GM15510 (cell line): ENCODE results near the gene DAPK2.

Experiments
- POLR2A ChIP-seq: IDR thresholded peaks from 3 replicates; pipeline ENCODE4 v1.6.1; 2011; ENCODE audit warnings: borderline replicate concordance; ENCODE audit not compliant: insufficient read length; ENCODE audit errors: extremely low read depth

Gene DAPK2

GRCh38 chr15:63876085-63876662, 170.1 kb downstream of the DAPK2 start:
- TF ChIP-seq POLR2A, result no peak

- TF ChIP-seq POLR2A, result no peak
Measured at GRCh38 chr15:63874616-63875015, 171.7 kb downstream of the DAPK2 start.

- no peak for TF ChIP-seq POLR2A
Measured at GRCh38 chr15:63872759-63873510, 173.3 kb downstream of the DAPK2 start.

- no peak for TF ChIP-seq POLR2A
Measured at GRCh38 chr15:63870487-63871209, 175.6 kb downstream of the DAPK2 start.

- no peak for TF ChIP-seq POLR2A
Measured at GRCh38 chr15:63870043-63870394, 176.3 kb downstream of the DAPK2 start.

- TF ChIP-seq POLR2A, result no peak
Measured at GRCh38 chr15:63869371-63870042, 176.8 kb downstream of the DAPK2 start.

GRCh38 chr15:63864186-63864585, 182.1 kb downstream of the DAPK2 start:
- TF ChIP-seq POLR2A, result no peak

GRCh38 chr15:63861946-63862517, 184.3 kb downstream of the DAPK2 start:
- no peak for TF ChIP-seq POLR2A

- no peak for TF ChIP-seq POLR2A
Measured at GRCh38 chr15:63860555-63860954, 185.7 kb downstream of the DAPK2 start.

- no peak for TF ChIP-seq POLR2A
Measured at GRCh38 chr15:63860155-63860554, 186.1 kb downstream of the DAPK2 start.

- no peak for TF ChIP-seq POLR2A
Measured at GRCh38 chr15:63858881-63859280, 187.4 kb downstream of the DAPK2 start.

GRCh38 chr15:63858448-63858847, 187.8 kb downstream of the DAPK2 start:
- no peak for TF ChIP-seq POLR2A

GRCh38 chr15:63857461-63857856, 188.8 kb downstream of the DAPK2 start:
- TF ChIP-seq POLR2A, result no peak
